Suprapubic skin (tissue), 4 donors: ENCODE measurements around the gene ST6GALNAC6. TPM values are rescaled to one million over a fixed set of nuclear protein-coding genes. Genes with fewer than 3 reads are reported as not detected.

Source experiments
- DNase-seq, 2 donors: peaks; one replicate each; pipeline ENCODE4 v3.0.0-alpha.2; 2019; ENCODE audit warnings: low spot score in 2 of 2
- H3K27ac ChIP-seq: fragments of 200-600 bp; sonication (generic); one replicate; pipeline ENCODE4 v1.5.1; 2019
- H3K27me3 ChIP-seq: fragments of 200-600 bp; sonication (generic); one replicate; pipeline ENCODE4 v1.5.1; 2019
- H3K36me3 ChIP-seq: fragments of 200-600 bp; sonication (generic); one replicate; pipeline ENCODE4 v1.5.1; 2019
- H3K4me1 ChIP-seq: fragments of 200-600 bp; sonication (generic); one replicate; pipeline ENCODE4 v1.5.1; 2019
- H3K4me3 ChIP-seq: fragments of 200-600 bp; sonication (generic); one replicate; pipeline ENCODE4 v1.5.1; 2019; ENCODE audit warnings: mild to moderate bottlenecking
- H3K9me3 ChIP-seq: fragments of 200-600 bp; sonication (generic); one replicate; pipeline ENCODE4 v1.5.1; 2019
- EP300 ChIP-seq: sonication (generic); formaldehyde crosslinking; IDR thresholded peaks from one replicate; pipeline ENCODE4 v1.6.1; 2017; ENCODE audit warnings: antibody characterized with exemption
- POLR2A ChIP-seq, 2 donors: fragments of 450-650 bp; IDR thresholded peaks; one replicate each; pipeline ENCODE4 v1.6.1; 2017; ENCODE audit warnings: antibody characterized with exemption in 2 of 2, mild to moderate bottlenecking in 2 of 2, moderate library complexity in 2 of 2
- POLR2AphosphoS5 ChIP-seq, 3 donors: sonication (generic); formaldehyde crosslinking; IDR thresholded peaks; one replicate each; pipeline ENCODE4 v1.6.1; 2017; ENCODE audit warnings: antibody characterized with exemption in 3 of 3
- WGBS: methylation state at CpG from one replicate; pipeline ENCODE4 v1.1.5; 2018; 5-methylcytosine and 5-hydroxymethylcytosine counted together
- total RNA-seq, 4 donors: library from RNA; depleted of rRNA; stranded (reverse); fragments of >200 nt; gene quantifications; one replicate each; pipeline ENCODE4 v1.1.0, GENCODE V29; 2016
- TF ChIP-seq, protein P1 (sequence below), 2 donors: fragments of 200-600 bp in 1 of 2; fragments of 450-650 bp in 1 of 2; sonication (generic) in 1 of 2; IDR thresholded peaks; one replicate each; pipeline ENCODE4 v1.5.1; 2016 to 2019; ENCODE audit warnings: antibody characterized with exemption in 2 of 2, mild to moderate bottlenecking in 1 of 2, moderate library complexity in 1 of 2

Gene ST6GALNAC6
- total RNA-seq, 4 donors from 2014 or later: 41.6 to 50.5 (median 47.0) TPM

DNA sequence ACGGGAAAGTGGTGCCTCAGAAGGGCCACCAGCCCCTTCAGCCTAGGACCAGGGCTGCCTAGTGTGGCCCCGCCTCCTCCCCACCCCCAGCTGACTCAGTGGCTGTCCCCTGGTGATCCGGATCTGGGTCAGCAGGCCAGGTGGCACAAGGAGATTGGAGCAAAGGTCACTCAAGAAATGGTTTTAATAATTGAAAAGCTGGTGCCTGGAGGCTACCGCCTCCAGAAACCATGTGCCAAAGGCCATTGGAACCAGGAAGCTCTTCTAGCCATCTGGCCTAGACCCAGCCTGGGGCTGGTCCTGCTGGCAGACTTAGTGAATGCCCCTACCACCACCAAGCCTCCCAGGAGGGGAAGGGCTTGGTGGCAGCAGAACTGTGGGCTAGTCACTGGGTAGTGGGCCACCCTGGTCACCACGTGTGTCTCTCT, 15.9 kb upstream of the ST6GALNAC6 start:
- Histone ChIP-seq H3K4me3 (peak overlapping the region; percentile 55), H3K27ac (no peak overlapping the region), H3K9me3 (no peaks in the 10 kb centered on the region), H3K27me3 (no peaks in the 10 kb centered on the region), H3K36me3 (peaks cover 17% of the 10 kb centered on the region), H3K4me1 (peaks cover 64% of the 10 kb centered on the region)
- no peak for DNase-seq
- WGBS: no CpG with 5 or more reads among the region's 5 CpGs
- TF ChIP-seq, protein P1, sequence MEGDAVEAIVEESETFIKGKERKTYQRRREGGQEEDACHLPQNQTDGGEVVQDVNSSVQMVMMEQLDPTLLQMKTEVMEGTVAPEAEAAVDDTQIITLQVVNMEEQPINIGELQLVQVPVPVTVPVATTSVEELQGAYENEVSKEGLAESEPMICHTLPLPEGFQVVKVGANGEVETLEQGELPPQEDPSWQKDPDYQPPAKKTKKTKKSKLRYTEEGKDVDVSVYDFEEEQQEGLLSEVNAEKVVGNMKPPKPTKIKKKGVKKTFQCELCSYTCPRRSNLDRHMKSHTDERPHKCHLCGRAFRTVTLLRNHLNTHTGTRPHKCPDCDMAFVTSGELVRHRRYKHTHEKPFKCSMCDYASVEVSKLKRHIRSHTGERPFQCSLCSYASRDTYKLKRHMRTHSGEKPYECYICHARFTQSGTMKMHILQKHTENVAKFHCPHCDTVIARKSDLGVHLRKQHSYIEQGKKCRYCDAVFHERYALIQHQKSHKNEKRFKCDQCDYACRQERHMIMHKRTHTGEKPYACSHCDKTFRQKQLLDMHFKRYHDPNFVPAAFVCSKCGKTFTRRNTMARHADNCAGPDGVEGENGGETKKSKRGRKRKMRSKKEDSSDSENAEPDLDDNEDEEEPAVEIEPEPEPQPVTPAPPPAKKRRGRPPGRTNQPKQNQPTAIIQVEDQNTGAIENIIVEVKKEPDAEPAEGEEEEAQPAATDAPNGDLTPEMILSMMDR (IDR thresholded peaks at IDR 0.05): no peak
- no peak for TF ChIP-seq EP300
- no peak for TF ChIP-seq POLR2A (IDR thresholded peaks at IDR 0.05)
- no peak for TF ChIP-seq POLR2AphosphoS5 (IDR thresholded peaks at IDR 0.05)

DNA sequence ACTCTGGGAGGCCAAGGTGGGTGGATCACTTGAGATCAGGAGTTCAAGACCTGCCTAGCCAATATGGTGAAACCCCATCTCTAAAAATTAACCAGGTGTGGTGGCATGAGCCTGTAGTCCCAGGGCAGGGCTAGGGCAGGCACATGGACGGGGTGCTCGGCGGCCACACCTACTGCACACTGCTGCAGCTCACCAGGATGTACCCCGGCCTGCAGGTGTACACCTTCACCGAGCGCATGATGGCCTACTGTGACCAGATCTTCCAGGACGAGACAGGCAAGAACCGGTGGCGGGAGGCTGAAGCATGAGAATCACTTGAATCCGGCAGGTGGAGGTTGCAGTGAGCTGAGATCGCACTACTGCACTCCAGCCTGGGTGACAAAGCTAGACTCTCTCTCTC, 14.3 kb upstream of the ST6GALNAC6 start:
- Histone ChIP-seq H3K27ac (no peak overlapping the region), H3K4me3 (no peak overlapping the region), H3K36me3 (peaks cover 19% of the 10 kb centered on the region), H3K4me1 (peaks cover 48% of the 10 kb centered on the region), H3K9me3 (no peaks in the 10 kb centered on the region), H3K27me3 (no peaks in the 10 kb centered on the region)
- DNase-seq: no peak
- 93% methylated on average over 11 of the region's 11 CpGs for WGBS
- TF ChIP-seq, protein P1 (IDR thresholded peaks at IDR 0.05): no peak
- TF ChIP-seq POLR2AphosphoS5 (IDR thresholded peaks at IDR 0.05) (no peak), POLR2A (IDR thresholded peaks at IDR 0.05) (no peak), EP300 (no peak)

- Histone ChIP-seq H3K27me3 (no peaks in the 10 kb centered on the region), H3K36me3 (peaks cover 19% of the 10 kb centered on the region), H3K27ac (no peak overlapping the region), H3K4me3 (no peak overlapping the region), H3K4me1 (peaks cover 40% of the 10 kb centered on the region), H3K9me3 (no peaks in the 10 kb centered on the region)
- TF ChIP-seq, protein P1 (IDR thresholded peaks at IDR 0.05): no peak
- 86% methylated on average over 5 of the region's 5 CpGs for WGBS
- no peak for DNase-seq
These were observed 13.5 kb upstream of the ST6GALNAC6 start for GRCh38 chr9:127912882-127913281.

DNA sequence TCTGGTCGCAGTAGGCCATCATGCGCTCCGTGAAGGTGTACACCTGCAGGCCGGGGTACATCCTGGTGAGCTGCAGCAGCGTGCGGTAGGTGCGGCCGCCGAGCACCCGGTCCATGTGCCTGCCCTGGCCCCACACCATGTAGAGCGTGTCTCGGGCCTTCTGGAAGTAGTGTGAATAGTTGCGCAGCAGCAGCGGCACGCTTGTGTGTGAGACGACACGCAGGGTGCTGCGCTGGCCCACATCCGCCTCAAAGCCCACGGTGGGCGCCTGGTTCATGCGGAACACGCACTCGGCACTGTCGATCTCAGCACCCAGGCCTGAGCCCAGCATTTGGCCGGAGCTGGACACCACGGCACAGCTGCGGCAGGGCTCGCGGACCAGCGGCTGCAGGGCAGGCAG, 12.9 kb upstream of the ST6GALNAC6 start:
- whole genome bisulfite sequencing: 80% methylated on average over 2 of the region's 31 CpGs
- no peak for DNase-seq
- H3K9me3 ChIP-seq: no peaks in the 10 kb centered on the region
- TF ChIP-seq, protein P1 (IDR thresholded peaks at IDR 0.05): no peak
- TF ChIP-seq POLR2A (IDR thresholded peaks at IDR 0.05) (no peak), POLR2AphosphoS5 (IDR thresholded peaks at IDR 0.05) (no peak), EP300 (no peak)
- peaks cover 36% of the 10 kb centered on the region for H3K4me1 ChIP-seq
- no peak overlapping the region for H3K4me3 ChIP-seq
- H3K27ac ChIP-seq: no peak overlapping the region
- H3K27me3 ChIP-seq: no peaks in the 10 kb centered on the region
- peaks cover 19% of the 10 kb centered on the region for H3K36me3 ChIP-seq

- no peak for DNase-seq
- Histone ChIP-seq H3K4me3 (no peak overlapping the region), H3K9me3 (no peaks in the 10 kb centered on the region), H3K4me1 (peaks cover 36% of the 10 kb centered on the region), H3K27me3 (no peaks in the 10 kb centered on the region), H3K27ac (no peak overlapping the region), H3K36me3 (peaks cover 19% of the 10 kb centered on the region)
- TF ChIP-seq, protein P1 (IDR thresholded peaks at IDR 0.05): no peak
- TF ChIP-seq POLR2AphosphoS5 (IDR thresholded peaks at IDR 0.05) (no peak), EP300 (no peak), POLR2A (IDR thresholded peaks at IDR 0.05) (no peak)
- WGBS: 42% methylated on average over 6 of the region's 6 CpGs
These were observed 11.3 kb upstream of the ST6GALNAC6 start for GRCh38 chr9:127910613-127911205.
